Mononuclear cell (primary cell): ENCODE data around the gene GUCY1A2. TPM values are rescaled to one million over a fixed set of nuclear protein-coding genes. Genes with fewer than 3 reads are reported as not detected.
"Not testable (repeated sequence)": the region's sequence is repeated elsewhere in the genome, so short reads cannot be mapped to it uniquely, and the experiment has no call there.

ENCODE experiments used
- H3K27me3 ChIP-seq: 2 replicates; pipeline ENCODE4 v1.6.0; 2011; ENCODE audit warnings: low read length, control low read depth; ENCODE audit not compliant: insufficient read depth
- H3K4me1 ChIP-seq: 2 replicates; pipeline ENCODE4 v1.5.1; 2011; ENCODE audit warnings: mild to moderate bottlenecking, low read length, control low read depth; ENCODE audit not compliant: insufficient read depth
- H3K4me3 ChIP-seq: 2 replicates; pipeline ENCODE4 v1.5.1; 2011; ENCODE audit warnings: mild to moderate bottlenecking, low read length, moderate library complexity
- H3K9me3 ChIP-seq: 2 replicates; pipeline ENCODE4 v1.5.1; 2011; ENCODE audit warnings: low read depth, mild to moderate bottlenecking, control low read depth, low read length
- total RNA-seq: library from RNA; depleted of rRNA; stranded (reverse); fragments of >200 nt; gene quantifications from one replicate; pipeline ENCODE4 v1.2.3, GENCODE V29; 2012

Gene GUCY1A2
- total RNA-seq, 1 donor = under 0.01 TPM

- H3K4me3 ChIP-seq = no peak overlapping the region
- H3K27me3 ChIP-seq = no peaks in the 10 kb centered on the region
- no peaks in the 10 kb centered on the region for H3K4me1 ChIP-seq
- no peaks in the 10 kb centered on the region for H3K9me3 ChIP-seq
Measured at GRCh38 chr11:106852779-106853178, 165.5 kb downstream of the GUCY1A2 start.

GRCh38 chr11:106848526-106848925, 169.8 kb downstream of the GUCY1A2 start:
- no peaks in the 10 kb centered on the region for H3K27me3 ChIP-seq
- H3K9me3 ChIP-seq = no peaks in the 10 kb centered on the region
- H3K4me1 ChIP-seq = no peaks in the 10 kb centered on the region
- H3K4me3 ChIP-seq = no peak overlapping the region

GRCh38 chr11:106842134-106842533, 176.1 kb downstream of the GUCY1A2 start:
- H3K9me3 ChIP-seq = no peaks in the 10 kb centered on the region
- H3K27me3 ChIP-seq = no peaks in the 10 kb centered on the region
- no peak overlapping the region for H3K4me3 ChIP-seq
- H3K4me1 ChIP-seq = no peaks in the 10 kb centered on the region

- Histone ChIP-seq H3K9me3 (no peaks in the 10 kb centered on the region), H3K4me3 (no peak overlapping the region), H3K27me3 (no peaks in the 10 kb centered on the region), H3K4me1 (no peaks in the 10 kb centered on the region)
Measured at GRCh38 chr11:106840947-106841346, 177.3 kb downstream of the GUCY1A2 start.

GRCh38 chr11:106840146-106840545, 178.1 kb downstream of the GUCY1A2 start:
- no peak overlapping the region for H3K4me3 ChIP-seq
- H3K27me3 ChIP-seq = no peaks in the 10 kb centered on the region
- no peaks in the 10 kb centered on the region for H3K4me1 ChIP-seq
- H3K9me3 ChIP-seq = no peaks in the 10 kb centered on the region

- Histone ChIP-seq H3K4me3 (no peak overlapping the region), H3K27me3 (no peaks in the 10 kb centered on the region), H3K9me3 (no peaks in the 10 kb centered on the region), H3K4me1 (no peaks in the 10 kb centered on the region)
Measured at GRCh38 chr11:106834567-106834966, 183.7 kb downstream of the GUCY1A2 start.

GRCh38 chr11:106828976-106829375, 189.3 kb downstream of the GUCY1A2 start:
- Histone ChIP-seq H3K4me1 (no peaks in the 10 kb centered on the region), H3K4me3 (no peak overlapping the region), H3K27me3 (no peaks in the 10 kb centered on the region), H3K9me3 (no peaks in the 10 kb centered on the region)

- Histone ChIP-seq H3K4me3 (no peak overlapping the region), H3K9me3 (no peaks in the 10 kb centered on the region), H3K27me3 (no peaks in the 10 kb centered on the region), H3K4me1 (no peaks in the 10 kb centered on the region)
Measured at GRCh38 chr11:106828576-106828975, 189.7 kb downstream of the GUCY1A2 start.

GRCh38 chr11:106827687-106828086, 190.6 kb downstream of the GUCY1A2 start:
- Histone ChIP-seq H3K9me3 (no peaks in the 10 kb centered on the region), H3K4me1 (no peaks in the 10 kb centered on the region)

GRCh38 chr11:106826558-106826957, 191.7 kb downstream of the GUCY1A2 start:
- not testable (repeated sequence) for H3K27me3 ChIP-seq, H3K4me1 ChIP-seq, H3K4me3 ChIP-seq, H3K9me3 ChIP-seq

More at GRCh38 chr11:106827687-106828086, 190.6 kb downstream of the GUCY1A2 start:
- H3K4me3 ChIP-seq = no peak overlapping the region
- H3K27me3 ChIP-seq = no peaks in the 10 kb centered on the region

- Histone ChIP-seq H3K4me1 (no peaks in the 10 kb centered on the region), H3K4me3 (no peak overlapping the region)
Measured at GRCh38 chr11:106821826-106822225, 196.4 kb downstream of the GUCY1A2 start.

GRCh38 chr11:106821291-106821690, 197.0 kb downstream of the GUCY1A2 start:
- Histone ChIP-seq H3K27me3 (no peaks in the 10 kb centered on the region), H3K4me1 (no peaks in the 10 kb centered on the region), H3K9me3 (peaks cover 8% of the 10 kb centered on the region), H3K4me3 (no peak overlapping the region)

More at GRCh38 chr11:106821826-106822225, 196.4 kb downstream of the GUCY1A2 start:
- Histone ChIP-seq H3K27me3 (no peaks in the 10 kb centered on the region), H3K9me3 (peaks cover 8% of the 10 kb centered on the region)

- no peaks in the 10 kb centered on the region for H3K27me3 ChIP-seq
- no peak overlapping the region for H3K4me3 ChIP-seq
- H3K9me3 ChIP-seq = peaks cover 8% of the 10 kb centered on the region
- H3K4me1 ChIP-seq = no peaks in the 10 kb centered on the region
Measured at GRCh38 chr11:106818443-106818842, 199.8 kb downstream of the GUCY1A2 start.

- no peaks in the 10 kb centered on the region for H3K4me1 ChIP-seq
- H3K9me3 ChIP-seq = peaks cover 8% of the 10 kb centered on the region
- no peaks in the 10 kb centered on the region for H3K27me3 ChIP-seq
- H3K4me3 ChIP-seq = no peak overlapping the region
Measured at GRCh38 chr11:106815209-106815608, 203.1 kb downstream of the GUCY1A2 start.

GRCh38 chr11:106813806-106814205, 204.5 kb downstream of the GUCY1A2 start:
- H3K4me1 ChIP-seq = no peaks in the 10 kb centered on the region
- no peak overlapping the region for H3K4me3 ChIP-seq
- no peaks in the 10 kb centered on the region for H3K27me3 ChIP-seq
- H3K9me3 ChIP-seq = peaks cover 8% of the 10 kb centered on the region

GRCh38 chr11:106794058-106794457, 224.2 kb downstream of the GUCY1A2 start:
- Histone ChIP-seq H3K27me3 (no peaks in the 10 kb centered on the region), H3K4me1 (no peaks in the 10 kb centered on the region), H3K9me3 (no peaks in the 10 kb centered on the region), H3K4me3 (no peak overlapping the region)
